Caco-2 (cell line): ENCODE data around the gene RAB6B. TPM values are rescaled to one million over a fixed set of nuclear protein-coding genes. Genes with fewer than 3 reads are reported as not detected.

ENCODE experiments used
- BruUV-seq: library from RNA; stranded (reverse); fragments of 400-500 nt; replicated peaks from 2 replicates; lab custom pipeline; 2021; lab: Mats Ljungman, UMichigan
- CTCF ChIA-PET: fragments of 300-600 bp; sonication (Branson Sonifier 250); formaldehyde crosslinking; loops from one replicate; lab custom pipeline; 2022; ENCODE audit warnings: antibody characterized with exemption; lab: Charles Lee
- POLR2A ChIA-PET: fragments of 300-600 bp; sonication (Branson Sonifier 250); formaldehyde crosslinking; loops from one replicate; lab custom pipeline; 2022; ENCODE audit warnings: antibody characterized with exemption; lab: Charles Lee
- DNase-seq, 2 experiments: peaks; one replicate each; pipeline versions ENCODE4 v3.0.0 to v3.0.0-alpha.2; 2020 to 2022
- H3K27me3 ChIP-seq: replicated peaks from 2 replicates; pipeline ENCODE4 v1.6.0; 2011; ENCODE audit warnings: low read length; ENCODE audit not compliant: control insufficient read depth, insufficient read depth
- H3K36me3 ChIP-seq: 2 replicates; pipeline ENCODE4 v1.5.1; 2011; ENCODE audit warnings: low read length; ENCODE audit not compliant: control insufficient read depth, insufficient read depth
- H3K4me1 ChIP-seq: fragments of 250-450 bp; sonication (Bioruptor Pico); 2 replicates; pipeline ENCODE4 v1.5.1; 2020; ENCODE audit warnings: mild to moderate bottlenecking
- H3K4me3 ChIP-seq: 2 replicates; pipeline ENCODE4 v1.5.1; 2011; ENCODE audit warnings: low read depth, mild to moderate bottlenecking, control low read depth, low read length
- H3K9me3 ChIP-seq: fragments of 250-450 bp; sonication (Bioruptor Pico); 2 replicates; pipeline ENCODE4 v1.5.1; 2020; ENCODE audit warnings: mild to moderate bottlenecking, moderate library complexity
- H3K27ac Mint-ChIP-seq: one replicate; pipeline ENCODE4 v1.8.0; 2022; ENCODE audit warnings: mixed read lengths; ENCODE audit not compliant: unreplicated experiment
- H3K27me3 Mint-ChIP-seq: one replicate; pipeline ENCODE4 v1.8.0; 2022; ENCODE audit warnings: mixed read lengths; ENCODE audit not compliant: insufficient read depth, unreplicated experiment
- H3K36me3 Mint-ChIP-seq: one replicate; pipeline ENCODE4 v1.8.0; 2022; ENCODE audit warnings: mild to moderate bottlenecking, mixed read lengths; ENCODE audit not compliant: insufficient read depth, unreplicated experiment
- H3K4me1 Mint-ChIP-seq: one replicate; pipeline ENCODE4 v1.8.0; 2022; ENCODE audit warnings: low read depth, mixed read lengths; ENCODE audit not compliant: unreplicated experiment
- H3K4me3 Mint-ChIP-seq: one replicate; pipeline ENCODE4 v1.8.0; 2022; ENCODE audit warnings: mild to moderate bottlenecking, moderate library complexity, mixed read lengths; ENCODE audit not compliant: unreplicated experiment
- H3K9me3 Mint-ChIP-seq: one replicate; pipeline ENCODE4 v1.8.0; 2022; ENCODE audit warnings: mixed read lengths; ENCODE audit not compliant: unreplicated experiment
- intact Hi-C: fragments of 100-400 bp; cut with micrococcal nuclease; formaldehyde crosslinking; loops from one replicate; pipeline ENCODE4 v1.10.0; 2022; ENCODE audit not compliant: unreplicated experiment
- total RNA-seq: library from RNA; stranded (reverse); gene quantifications from 2 replicates; pipeline ENCODE4 v1.2.3, GENCODE V29; 2022
- TF ChIP-seq, protein P1 (sequence below), 2 experiments: fragments of 200-600 bp in 1 of 2; IDR thresholded peaks; 1 replicate in 1 of 2; 2 replicates in 1 of 2; pipeline versions ENCODE4 v1.5.1 to v1.8.0; 2011 to 2022; ENCODE audit warnings: antibody characterized with exemption in 1 of 2, control low read depth in 1 of 2, inconsistent platforms in 1 of 2, low read depth in 1 of 2, low read length in 1 of 2, mild to moderate bottlenecking in 1 of 2, moderate library complexity in 1 of 2; ENCODE audit not compliant: insufficient read depth in 1 of 2, severe bottlenecking in 1 of 2, unreplicated experiment in 1 of 2

The RAB6B gene
- total RNA-seq, 1 experiment from 2014 or later: 3.2 TPM

DNA sequence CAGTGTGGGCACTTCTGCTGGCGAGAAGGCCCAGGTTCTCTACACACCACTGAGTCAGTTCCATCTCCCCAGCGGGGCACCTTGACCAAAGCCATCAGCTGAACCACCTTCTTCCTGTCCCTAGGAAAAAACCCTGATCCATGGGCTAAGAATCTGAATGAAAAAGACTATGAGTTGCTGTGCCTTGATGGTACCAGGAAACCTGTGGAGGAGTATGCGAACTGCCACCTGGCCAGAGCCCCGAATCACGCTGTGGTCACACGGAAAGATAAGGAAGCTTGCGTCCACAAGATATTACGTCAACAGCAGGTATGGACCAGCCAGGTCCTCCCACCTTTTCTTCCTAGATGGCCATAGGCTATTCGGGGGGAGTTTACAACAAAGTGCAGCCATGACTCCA is 120.4 kb downstream of the RAB6B start:
- H3K4me3 Mint-ChIP-seq: no peak overlapping the region
- no peaks in the 10 kb centered on the region for H3K4me1 ChIP-seq
- H3K27ac Mint-ChIP-seq: no peak overlapping the region
- TF ChIP-seq, protein P1, sequence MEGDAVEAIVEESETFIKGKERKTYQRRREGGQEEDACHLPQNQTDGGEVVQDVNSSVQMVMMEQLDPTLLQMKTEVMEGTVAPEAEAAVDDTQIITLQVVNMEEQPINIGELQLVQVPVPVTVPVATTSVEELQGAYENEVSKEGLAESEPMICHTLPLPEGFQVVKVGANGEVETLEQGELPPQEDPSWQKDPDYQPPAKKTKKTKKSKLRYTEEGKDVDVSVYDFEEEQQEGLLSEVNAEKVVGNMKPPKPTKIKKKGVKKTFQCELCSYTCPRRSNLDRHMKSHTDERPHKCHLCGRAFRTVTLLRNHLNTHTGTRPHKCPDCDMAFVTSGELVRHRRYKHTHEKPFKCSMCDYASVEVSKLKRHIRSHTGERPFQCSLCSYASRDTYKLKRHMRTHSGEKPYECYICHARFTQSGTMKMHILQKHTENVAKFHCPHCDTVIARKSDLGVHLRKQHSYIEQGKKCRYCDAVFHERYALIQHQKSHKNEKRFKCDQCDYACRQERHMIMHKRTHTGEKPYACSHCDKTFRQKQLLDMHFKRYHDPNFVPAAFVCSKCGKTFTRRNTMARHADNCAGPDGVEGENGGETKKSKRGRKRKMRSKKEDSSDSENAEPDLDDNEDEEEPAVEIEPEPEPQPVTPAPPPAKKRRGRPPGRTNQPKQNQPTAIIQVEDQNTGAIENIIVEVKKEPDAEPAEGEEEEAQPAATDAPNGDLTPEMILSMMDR (IDR thresholded peaks at IDR 0.05; ENCODE audit: insufficient read depth in 1 of 2, low read depth in 1 of 2, low read length in 1 of 2, severe bottlenecking in 1 of 2, unreplicated experiment in 1 of 2): no peak
- H3K36me3 ChIP-seq: no peaks in the 10 kb centered on the region
- BruUV-seq: no TSS peak
- no peaks in the 10 kb centered on the region for H3K27me3 ChIP-seq
- no peak overlapping the region for H3K4me3 ChIP-seq
- intact Hi-C loops: no loop called here
- no peaks in the 10 kb centered on the region for H3K9me3 Mint-ChIP-seq
- no peak for DNase-seq
- no peaks in the 10 kb centered on the region for H3K27me3 Mint-ChIP-seq
- no peaks in the 10 kb centered on the region for H3K4me1 Mint-ChIP-seq
- ChIA-PET CTCF (no interaction called here), POLR2A (no interaction called here)
- H3K36me3 Mint-ChIP-seq: no peaks in the 10 kb centered on the region
- H3K9me3 ChIP-seq: no peaks in the 10 kb centered on the region

Other genes with a start within 250 kb of the RAB6B start
- gene TOPBP1, start 233.9 kb downstream of the RAB6B start, total RNA-seq: 57.1 and 68.2 TPM in 2 replicates
- 23.4 and 26.6 TPM in 2 replicates for gene TF, start 149.5 kb downstream of the RAB6B start, total RNA-seq
- 83.0 and 87.3 TPM in 2 replicates for gene SRPRB, start 90.1 kb downstream of the RAB6B start, total RNA-seq
- 2.2 and 2.5 TPM in 2 replicates for gene SLCO2A1, start 134.0 kb upstream of the RAB6B start, total RNA-seq